ENCODE results near the gene SMIM38.

The SMIM38 gene

DNA sequence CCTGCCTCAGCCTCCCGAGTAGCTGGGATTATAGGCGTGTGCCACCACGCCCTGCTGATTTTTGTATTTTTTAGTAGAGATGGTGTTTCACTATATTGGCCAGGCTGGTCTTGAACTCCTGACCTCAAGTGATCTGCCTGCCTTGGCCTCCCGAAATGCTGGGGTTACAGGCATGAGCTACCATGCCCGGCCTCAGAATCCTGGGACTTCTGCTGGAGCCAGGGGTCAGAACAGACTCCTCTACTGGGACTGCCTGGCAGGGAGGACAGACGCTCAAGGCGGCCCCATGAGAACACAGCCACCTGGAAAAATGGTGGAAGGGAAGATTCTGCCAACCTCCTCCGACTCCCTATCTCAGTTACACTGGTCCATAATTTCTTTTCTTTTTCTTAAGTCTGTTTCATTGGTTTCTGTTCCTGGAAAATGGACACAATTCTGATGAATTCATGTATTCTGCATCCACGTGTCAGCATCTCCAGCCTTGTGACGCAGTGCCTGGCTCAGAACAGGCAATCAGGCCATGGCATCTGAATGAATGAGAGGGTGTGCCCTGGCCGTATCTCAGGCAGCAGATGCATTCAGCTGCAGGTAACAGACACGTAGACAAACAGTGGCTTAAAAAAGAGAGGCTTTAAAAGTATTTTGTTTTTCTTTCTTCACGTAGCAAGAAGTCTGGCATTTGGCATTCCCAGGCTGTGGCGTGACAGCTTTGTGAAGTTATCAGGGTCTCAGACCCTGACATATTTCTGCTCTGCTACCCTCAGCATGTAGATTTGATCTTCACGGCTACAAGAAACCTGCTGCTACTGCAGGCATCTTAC lies 4.8 kb downstream of the SMIM38 start:
- Histone ChIP-seq H3K9me3 (ENCODE audit: low read length) (peaks cover 8% of the 10 kb centered on the region), H3K36me3 (ENCODE audit: insufficient read depth, low read length) (no peaks in the 10 kb centered on the region), H3K4me1 (ENCODE audit: insufficient read depth, low read length) (peaks cover 16% of the 10 kb centered on the region), H3K27me3 (ENCODE audit: insufficient read depth, low read length) (no peaks in the 10 kb centered on the region), H2AFZ (ENCODE audit: low read depth, low read length) (no peak overlapping the region), H3K4me3 (ENCODE audit: low read length) (no peak overlapping the region)

DNA sequence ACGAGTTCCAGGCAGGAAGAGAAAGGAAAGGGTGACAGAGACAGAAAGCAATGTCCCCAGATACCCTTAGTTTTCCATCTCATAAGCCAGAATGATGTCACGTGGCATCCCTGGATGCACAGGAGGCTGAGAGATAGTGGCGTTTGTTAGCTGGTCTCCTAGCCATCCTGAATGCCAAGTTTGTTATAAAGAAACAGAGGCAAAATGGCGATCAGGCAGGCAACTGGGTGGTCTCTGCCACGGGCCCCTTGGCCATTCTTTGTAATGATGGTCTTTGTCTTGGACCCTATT lies 5.3 kb downstream of the SMIM38 start:
- H2AFZ ChIP-seq (ENCODE audit: low read depth, low read length), result no peak overlapping the region
- H3K36me3 ChIP-seq (ENCODE audit: insufficient read depth, low read length), result no peaks in the 10 kb centered on the region
- H3K27me3 ChIP-seq (ENCODE audit: insufficient read depth, low read length), result no peaks in the 10 kb centered on the region
- H3K4me1 ChIP-seq (ENCODE audit: insufficient read depth, low read length), result peaks cover 16% of the 10 kb centered on the region
- no peak overlapping the region for H3K4me3 ChIP-seq (ENCODE audit: low read length)
- H3K9me3 ChIP-seq (ENCODE audit: low read length), result peaks cover 8% of the 10 kb centered on the region

DNA sequence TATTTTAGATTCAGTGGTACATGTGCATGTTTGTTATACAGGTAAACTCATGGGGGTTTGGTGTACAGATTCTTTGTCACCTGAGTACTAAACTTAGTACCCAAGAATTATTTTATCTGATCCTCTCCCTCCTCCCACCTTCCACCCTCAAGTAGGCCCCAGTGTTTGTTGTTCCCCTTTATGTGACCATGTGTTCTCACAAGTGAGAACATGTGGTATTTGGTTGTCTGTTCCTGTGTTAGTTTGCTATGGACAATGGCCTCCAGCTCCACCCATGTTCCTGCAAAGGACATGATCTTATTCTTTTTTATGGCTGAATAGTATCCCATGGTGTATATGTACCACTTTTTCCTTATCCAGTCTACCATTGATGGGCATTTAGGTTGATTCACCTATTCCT lies 6.8 kb downstream of the SMIM38 start:
- peaks cover 8% of the 10 kb centered on the region for H3K4me1 ChIP-seq (ENCODE audit: insufficient read depth, low read length)
- H3K9me3 ChIP-seq (ENCODE audit: low read length), result peaks cover 8% of the 10 kb centered on the region
- no peaks in the 10 kb centered on the region for H3K27me3 ChIP-seq (ENCODE audit: insufficient read depth, low read length)
- no peaks in the 10 kb centered on the region for H3K36me3 ChIP-seq (ENCODE audit: insufficient read depth, low read length)
- no peak overlapping the region for H2AFZ ChIP-seq (ENCODE audit: low read depth, low read length)
- H3K4me3 ChIP-seq (ENCODE audit: low read length), result no peak overlapping the region

DNA sequence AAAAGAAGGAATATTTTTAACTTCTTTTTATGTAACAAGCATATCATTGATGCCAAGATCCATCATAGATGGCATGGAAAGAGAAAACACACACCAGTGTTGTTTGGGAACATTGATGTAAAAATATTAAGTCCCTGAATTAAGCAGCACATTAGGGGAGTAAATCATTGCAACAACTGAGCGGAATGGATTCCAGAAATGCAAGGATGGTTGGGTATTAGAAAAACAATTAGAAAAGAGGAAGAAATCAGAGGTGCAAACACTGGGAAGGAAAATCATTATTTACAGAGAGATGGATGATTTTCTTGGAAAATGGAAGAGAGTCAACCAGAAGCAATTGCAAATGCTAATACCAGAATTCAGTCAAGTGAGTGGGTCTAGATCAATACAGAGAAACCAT lies 8.1 kb downstream of the SMIM38 start:
- Histone ChIP-seq H3K4me1 (ENCODE audit: insufficient read depth, low read length) (peaks cover 3% of the 10 kb centered on the region), H3K36me3 (ENCODE audit: insufficient read depth, low read length) (no peaks in the 10 kb centered on the region), H3K27me3 (ENCODE audit: insufficient read depth, low read length) (no peaks in the 10 kb centered on the region), H3K4me3 (ENCODE audit: low read length) (no peak overlapping the region), H3K9me3 (ENCODE audit: low read length) (peaks cover 3% of the 10 kb centered on the region), H2AFZ (ENCODE audit: low read depth, low read length) (no peak overlapping the region)

DNA sequence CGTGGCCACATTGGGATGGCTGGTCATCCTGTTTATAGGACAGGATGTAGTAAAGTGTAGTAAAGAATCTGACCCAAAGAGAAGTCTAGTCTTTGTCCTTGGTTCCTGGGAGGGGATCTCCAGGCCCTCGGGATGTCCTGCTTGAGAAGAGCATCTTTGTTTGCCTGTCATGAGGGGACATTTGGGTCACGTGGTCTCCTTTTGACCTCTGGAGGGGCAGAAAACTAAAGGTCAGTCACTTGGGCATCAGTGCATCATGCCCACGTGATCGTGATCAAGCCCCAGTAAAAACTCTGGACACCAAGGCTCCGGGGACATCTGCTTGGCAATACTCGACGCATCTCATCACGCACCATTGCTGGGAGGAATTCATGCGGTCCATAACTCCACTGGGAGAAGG lies 9.1 kb downstream of the SMIM38 start:
- Histone ChIP-seq H3K36me3 (ENCODE audit: insufficient read depth, low read length) (no peaks in the 10 kb centered on the region), H3K4me1 (ENCODE audit: insufficient read depth, low read length) (peaks cover 3% of the 10 kb centered on the region), H3K9me3 (ENCODE audit: low read length) (peaks cover 3% of the 10 kb centered on the region), H2AFZ (ENCODE audit: low read depth, low read length) (no peak overlapping the region), H3K27me3 (ENCODE audit: insufficient read depth, low read length) (no peaks in the 10 kb centered on the region), H3K4me3 (ENCODE audit: low read length) (no peak overlapping the region)

- peaks cover 3% of the 10 kb centered on the region for H3K4me1 ChIP-seq (ENCODE audit: insufficient read depth, low read length)
- no peak overlapping the region for H3K4me3 ChIP-seq (ENCODE audit: low read length)
- no peaks in the 10 kb centered on the region for H3K36me3 ChIP-seq (ENCODE audit: insufficient read depth, low read length)
- H3K27me3 ChIP-seq (ENCODE audit: insufficient read depth, low read length), result no peaks in the 10 kb centered on the region
- H2AFZ ChIP-seq (ENCODE audit: low read depth, low read length), result no peak overlapping the region
- H3K9me3 ChIP-seq (ENCODE audit: low read length), result peaks cover 2% of the 10 kb centered on the region
Observed at GRCh38 chr11:69165775-69166174, 10.0 kb downstream of the SMIM38 start.

- no peaks in the 10 kb centered on the region for H3K36me3 ChIP-seq (ENCODE audit: insufficient read depth, low read length)
- peaks cover 2% of the 10 kb centered on the region for H3K9me3 ChIP-seq (ENCODE audit: low read length)
- H2AFZ ChIP-seq (ENCODE audit: low read depth, low read length), result no peak overlapping the region
- no peaks in the 10 kb centered on the region for H3K27me3 ChIP-seq (ENCODE audit: insufficient read depth, low read length)
- H3K4me3 ChIP-seq (ENCODE audit: low read length), result no peak overlapping the region
- peaks cover 3% of the 10 kb centered on the region for H3K4me1 ChIP-seq (ENCODE audit: insufficient read depth, low read length)
Observed at GRCh38 chr11:69166218-69167115, 10.7 kb downstream of the SMIM38 start.

GRCh38 chr11:69167130-69167915 lies 11.6 kb downstream of the SMIM38 start:
- no peak overlapping the region for H2AFZ ChIP-seq (ENCODE audit: low read depth, low read length)
- no peaks in the 10 kb centered on the region for H3K36me3 ChIP-seq (ENCODE audit: insufficient read depth, low read length)
- H3K9me3 ChIP-seq (ENCODE audit: low read length), result peaks cover 2% of the 10 kb centered on the region
- H3K27me3 ChIP-seq (ENCODE audit: insufficient read depth, low read length), result no peaks in the 10 kb centered on the region
- peaks cover 3% of the 10 kb centered on the region for H3K4me1 ChIP-seq (ENCODE audit: insufficient read depth, low read length)
- H3K4me3 ChIP-seq (ENCODE audit: low read length), result no peak overlapping the region

DNA sequence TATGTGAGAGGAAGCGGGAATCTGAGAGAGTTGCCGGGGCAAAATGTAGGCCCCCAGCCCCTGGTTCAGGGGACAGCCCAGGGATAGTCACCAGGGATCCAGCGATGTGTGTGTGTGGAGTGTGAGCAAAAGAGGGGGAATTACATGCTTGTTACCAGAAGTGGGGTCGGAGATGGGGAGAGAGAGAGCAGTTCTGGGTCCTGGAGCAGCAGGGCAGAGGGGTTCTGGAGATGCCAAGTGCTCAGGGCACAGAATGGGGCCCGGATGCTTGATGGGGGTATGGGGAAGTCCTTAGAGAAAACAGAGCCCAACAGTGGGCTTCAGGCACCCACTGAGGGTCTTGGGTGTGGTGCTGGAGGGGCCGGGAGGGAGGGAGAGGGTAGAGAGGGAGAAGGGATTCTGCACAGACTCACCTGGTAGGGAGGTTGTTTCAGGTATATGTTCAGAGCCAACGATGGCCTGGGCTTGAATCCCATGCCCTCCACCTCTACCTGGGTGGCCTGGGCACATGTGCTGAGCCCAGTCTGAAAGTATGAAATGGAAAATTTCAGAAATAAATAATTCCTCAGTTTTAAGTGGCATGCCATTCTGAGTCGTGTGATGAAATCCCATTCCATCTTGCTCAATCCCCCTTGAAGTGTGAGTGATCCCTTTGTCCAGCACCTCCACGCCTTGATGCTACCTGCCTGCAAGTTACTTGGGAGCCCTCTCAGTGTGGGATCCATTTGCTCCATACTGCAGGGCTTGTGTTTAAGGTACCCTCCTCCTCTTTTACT lies 12.4 kb downstream of the SMIM38 start:
- Histone ChIP-seq H3K4me1 (ENCODE audit: insufficient read depth, low read length) (peaks cover 3% of the 10 kb centered on the region), H2AFZ (ENCODE audit: low read depth, low read length) (no peak overlapping the region), H3K36me3 (ENCODE audit: insufficient read depth, low read length) (no peaks in the 10 kb centered on the region), H3K9me3 (ENCODE audit: low read length) (peaks cover 2% of the 10 kb centered on the region), H3K4me3 (ENCODE audit: low read length) (no peak overlapping the region), H3K27me3 (ENCODE audit: insufficient read depth, low read length) (no peaks in the 10 kb centered on the region)

DNA sequence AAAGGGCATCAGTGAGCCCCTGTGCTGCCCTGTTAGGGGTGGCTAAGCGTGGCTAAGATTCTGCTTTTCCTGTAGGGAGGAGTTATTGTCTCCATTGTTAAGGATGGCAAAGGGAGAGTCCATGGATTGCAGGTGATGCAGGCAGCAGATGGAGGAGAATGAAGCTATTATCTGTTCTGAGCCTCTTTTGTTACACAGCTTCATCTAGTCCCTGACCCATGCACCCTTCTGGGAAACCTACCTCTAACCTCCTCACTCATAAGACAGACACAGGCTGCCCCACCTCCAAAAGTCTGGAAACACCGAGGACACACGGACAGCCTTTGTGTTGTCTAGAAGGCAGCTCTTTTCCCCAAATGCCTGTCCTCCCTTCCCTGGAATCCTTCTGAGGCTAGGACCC lies 13.7 kb downstream of the SMIM38 start:
- Histone ChIP-seq H2AFZ (ENCODE audit: low read depth, low read length) (no peak overlapping the region), H3K4me1 (ENCODE audit: insufficient read depth, low read length) (peaks cover 3% of the 10 kb centered on the region), H3K9me3 (ENCODE audit: low read length) (peaks cover 2% of the 10 kb centered on the region), H3K36me3 (ENCODE audit: insufficient read depth, low read length) (no peaks in the 10 kb centered on the region), H3K4me3 (ENCODE audit: low read length) (no peak overlapping the region), H3K27me3 (ENCODE audit: insufficient read depth, low read length) (no peaks in the 10 kb centered on the region)

GRCh38 chr11:69170704-69171103 lies 15.0 kb downstream of the SMIM38 start:
- no peak overlapping the region for H3K4me3 ChIP-seq (ENCODE audit: low read length)
- H2AFZ ChIP-seq (ENCODE audit: low read depth, low read length), result no peak overlapping the region
- H3K27me3 ChIP-seq (ENCODE audit: insufficient read depth, low read length), result no peaks in the 10 kb centered on the region
- no peaks in the 10 kb centered on the region for H3K36me3 ChIP-seq (ENCODE audit: insufficient read depth, low read length)
- peaks cover 3% of the 10 kb centered on the region for H3K4me1 ChIP-seq (ENCODE audit: insufficient read depth, low read length)
- peaks cover 2% of the 10 kb centered on the region for H3K9me3 ChIP-seq (ENCODE audit: low read length)

GRCh38 chr11:69171476-69172240 lies 15.9 kb downstream of the SMIM38 start:
- Histone ChIP-seq H3K36me3 (ENCODE audit: insufficient read depth, low read length) (no peaks in the 10 kb centered on the region), H3K9me3 (ENCODE audit: low read length) (peaks cover 2% of the 10 kb centered on the region), H2AFZ (ENCODE audit: low read depth, low read length) (no peak overlapping the region), H3K27me3 (ENCODE audit: insufficient read depth, low read length) (no peaks in the 10 kb centered on the region), H3K4me1 (ENCODE audit: insufficient read depth, low read length) (no peaks in the 10 kb centered on the region), H3K4me3 (ENCODE audit: low read length) (no peak overlapping the region)

Data from neuron (in vitro differentiated cells).